ENCODE results near the gene ACKR2.

DNA sequence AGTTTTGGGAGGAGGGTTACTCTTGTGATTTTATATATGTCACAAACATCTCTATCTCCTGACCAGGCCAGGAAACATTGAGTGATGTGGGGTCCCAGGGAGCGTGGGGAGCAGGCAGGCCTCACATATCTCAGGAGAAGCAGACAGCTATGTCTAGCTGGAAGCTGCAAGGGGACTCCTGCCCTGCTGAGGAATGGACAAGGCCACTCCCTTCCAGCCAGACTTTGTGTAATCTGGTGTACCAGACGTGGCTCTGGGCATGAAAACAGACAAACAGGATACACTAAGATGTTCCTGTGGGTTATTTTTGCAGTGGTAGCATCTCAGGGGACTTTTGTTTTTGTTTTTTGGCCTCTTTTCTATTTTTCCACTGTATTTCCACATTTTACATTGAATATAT lies 43.2 kb downstream of the ACKR2 start:
- no peak for TF ChIP-seq CTCF (IDR thresholded peaks at IDR 0.05 in 2 of 3, conservative IDR thresholded peaks at IDR 0.05 in 1 of 3; ENCODE audit: borderline replicate concordance in 1 of 3, insufficient read depth in 1 of 3, low read depth in 2 of 3, low read length in 2 of 3)
- TF ChIP-seq POLR2A (IDR thresholded peaks at IDR 0.05; ENCODE audit: borderline replicate concordance, extremely low read depth, insufficient read depth, insufficient read length): no peak
- no peak for TF ChIP-seq MAX (IDR thresholded peaks at IDR 0.05)
- TF ChIP-seq EZH2phosphoT487 (IDR thresholded peaks at IDR 0.05; ENCODE audit: borderline replicate concordance): no peak
- TF ChIP-seq EGR1 (IDR thresholded peaks at IDR 0.05; ENCODE audit: low read depth): no peak
- TF ChIP-seq TCF7L2 (IDR thresholded peaks at IDR 0.05; ENCODE audit: borderline replicate concordance, extremely low read depth, insufficient read depth, insufficient read length): no peak
- no peak for TF ChIP-seq POLR2AphosphoS5 (IDR thresholded peaks at IDR 0.05; ENCODE audit: low read depth, low read length)
- no peak for TF ChIP-seq RAD21 (IDR thresholded peaks at IDR 0.05; ENCODE audit: low read depth)
- TF ChIP-seq JUND (IDR thresholded peaks at IDR 0.05): no peak
- no peak for TF ChIP-seq EZH2 (IDR thresholded peaks at IDR 0.05)
- no peak for TF ChIP-seq REST (IDR thresholded peaks at IDR 0.05; ENCODE audit: low read depth)
- no peak for TF ChIP-seq CEBPB (IDR thresholded peaks at IDR 0.05; ENCODE audit: low read depth)
